ENCODE measurements around the gene C10orf71. TPM values are rescaled to one million over a fixed set of nuclear protein-coding genes. Genes with fewer than 3 reads are reported as not detected.

Gene C10orf71
- total and polyA plus RNA-seq, 2 of the 8 experiments (the other 6 are each of a cell fraction or from before 2014, with no cell fraction given): not detected

GRCh38 chr10:49293208-49293603 lies 5.8 kb upstream of the C10orf71 start (continued):
- TF ChIP-seq CTCF (IDR thresholded peaks at IDR 0.05; ENCODE audit: control extremely low read depth in 1 of 3, insufficient read depth in 1 of 3, low read depth in 1 of 3, low read length in 3 of 3) (no peak), NRF1 (IDR thresholded peaks at IDR 0.05; ENCODE audit: low read depth, low read length) (no peak), ASH2L (IDR thresholded peaks at IDR 0.05; ENCODE audit: low read length) (no peak), SUZ12 (IDR thresholded peaks at IDR 0.05; ENCODE audit: low read length) (no peak), MAX (IDR thresholded peaks at IDR 0.05) (no peak), TBP (IDR thresholded peaks at IDR 0.05; ENCODE audit: low read depth, low read length) (no peak), USF2 (IDR thresholded peaks at IDR 0.05; ENCODE audit: low read length) (no peak), CTBP2 (IDR thresholded peaks at IDR 0.05; ENCODE audit: borderline replicate concordance, insufficient read depth, insufficient read length, low read length) (no peak), KDM1A (IDR thresholded peaks at IDR 0.05; ENCODE audit: borderline replicate concordance, low read length) (no peak; the same call in 1 of the 2 replicates)
